ENCODE results near the gene KIF1B. TPM values are rescaled to one million over a fixed set of nuclear protein-coding genes. Genes with fewer than 3 reads are reported as not detected.

KIF1B gene
- total RNA-seq, 2 experiments from 2014 or later = 7.1 to 8.9 TPM

DNA sequence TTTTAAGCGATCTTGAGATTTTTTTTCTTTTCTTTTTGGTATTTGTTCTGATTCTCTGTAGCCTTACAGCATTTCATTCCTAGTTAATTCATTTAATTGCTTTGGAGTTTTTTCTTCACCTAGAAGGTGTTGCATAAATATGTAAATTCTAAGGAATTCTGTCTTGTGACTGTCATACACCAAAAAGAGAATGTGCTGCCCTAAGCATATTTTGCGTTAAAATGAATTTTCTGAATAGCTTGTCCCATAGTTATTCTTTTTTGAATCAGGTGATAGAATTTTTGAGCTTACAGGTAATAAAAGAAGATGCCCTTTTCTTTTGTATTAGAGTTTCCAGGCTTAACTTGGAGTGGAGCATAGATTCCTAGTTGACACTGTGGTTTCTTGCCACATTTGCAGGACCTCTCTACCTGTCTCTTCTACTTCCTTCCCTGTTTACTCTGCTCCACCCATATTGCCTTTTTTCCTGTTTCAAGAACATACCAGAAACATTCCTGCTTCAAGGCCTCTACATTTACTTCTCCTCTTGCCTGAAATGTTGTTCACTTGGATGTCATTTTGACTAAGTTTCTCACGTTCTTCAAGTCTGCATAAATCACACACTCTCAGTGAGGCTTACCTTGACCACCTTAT, 53.2 kb downstream of the KIF1B start:
- intact Hi-C loops (cut with micrococcal nuclease) = no loop called here
- TF ChIP-seq, protein P1, sequence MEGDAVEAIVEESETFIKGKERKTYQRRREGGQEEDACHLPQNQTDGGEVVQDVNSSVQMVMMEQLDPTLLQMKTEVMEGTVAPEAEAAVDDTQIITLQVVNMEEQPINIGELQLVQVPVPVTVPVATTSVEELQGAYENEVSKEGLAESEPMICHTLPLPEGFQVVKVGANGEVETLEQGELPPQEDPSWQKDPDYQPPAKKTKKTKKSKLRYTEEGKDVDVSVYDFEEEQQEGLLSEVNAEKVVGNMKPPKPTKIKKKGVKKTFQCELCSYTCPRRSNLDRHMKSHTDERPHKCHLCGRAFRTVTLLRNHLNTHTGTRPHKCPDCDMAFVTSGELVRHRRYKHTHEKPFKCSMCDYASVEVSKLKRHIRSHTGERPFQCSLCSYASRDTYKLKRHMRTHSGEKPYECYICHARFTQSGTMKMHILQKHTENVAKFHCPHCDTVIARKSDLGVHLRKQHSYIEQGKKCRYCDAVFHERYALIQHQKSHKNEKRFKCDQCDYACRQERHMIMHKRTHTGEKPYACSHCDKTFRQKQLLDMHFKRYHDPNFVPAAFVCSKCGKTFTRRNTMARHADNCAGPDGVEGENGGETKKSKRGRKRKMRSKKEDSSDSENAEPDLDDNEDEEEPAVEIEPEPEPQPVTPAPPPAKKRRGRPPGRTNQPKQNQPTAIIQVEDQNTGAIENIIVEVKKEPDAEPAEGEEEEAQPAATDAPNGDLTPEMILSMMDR (IDR thresholded peaks at IDR 0.05) = no peak
- H3K4me1 Mint-ChIP-seq (ENCODE audit: low read depth) = no peaks in the 10 kb centered on the region
- H3K36me3 Mint-ChIP-seq (ENCODE audit: low read depth) = peaks cover 9% of the 10 kb centered on the region
- ATAC-seq (no peak), DNase-seq (no peak)
- no peak overlapping the region for H3K4me3 Mint-ChIP-seq
- ChIA-PET POLR2A (interaction anchor here (1.2 kb wide), 1 partner anchor 78 kb away, joined by 6 read pairs; no protein-coding TSS in a partner anchor), CTCF (no interaction called here)
- H3K27ac Mint-ChIP-seq = no peak overlapping the region
- no peaks in the 10 kb centered on the region for H3K9me3 Mint-ChIP-seq
- no peaks in the 10 kb centered on the region for H3K27me3 Mint-ChIP-seq

GRCh38 chr1:10265027-10265426, 54.7 kb downstream of the KIF1B start:
- POLR2A ChIA-PET = no interaction called here

GRCh38 chr1:10265900-10266299, 55.5 kb downstream of the KIF1B start:
- intact Hi-C loops (cut with micrococcal nuclease) = no loop called here
- ATAC-seq = no peak
- TF ChIP-seq, protein P1 (IDR thresholded peaks at IDR 0.05) = no peak
- CTCF ChIA-PET = interaction anchor here (1.4 kb wide), 1 partner anchor 56 kb away, joined by 3 read pairs; no protein-coding TSS in a partner anchor
- DNase-seq = no peak
- POLR2A ChIA-PET = no interaction called here
- no peak overlapping the region for H3K4me3 Mint-ChIP-seq
- H3K27ac Mint-ChIP-seq = no peak overlapping the region
- H3K27me3 Mint-ChIP-seq = no peaks in the 10 kb centered on the region
- H3K4me1 Mint-ChIP-seq (ENCODE audit: low read depth) = no peaks in the 10 kb centered on the region
- peaks cover 7% of the 10 kb centered on the region for H3K36me3 Mint-ChIP-seq (ENCODE audit: low read depth)
- no peaks in the 10 kb centered on the region for H3K9me3 Mint-ChIP-seq

More at GRCh38 chr1:10265027-10265426, 54.7 kb downstream of the KIF1B start:
- Mint-ChIP-seq H3K4me3 (no peak overlapping the region), H3K27ac (no peak overlapping the region), H3K36me3 (ENCODE audit: low read depth) (peaks cover 7% of the 10 kb centered on the region), H3K9me3 (no peaks in the 10 kb centered on the region), H3K27me3 (no peaks in the 10 kb centered on the region), H3K4me1 (ENCODE audit: low read depth) (no peaks in the 10 kb centered on the region)
- no peak for DNase-seq
- no peak for ATAC-seq
- CTCF ChIA-PET = no interaction called here
- TF ChIP-seq, protein P1 (IDR thresholded peaks at IDR 0.05) = no peak
- intact Hi-C loops (cut with micrococcal nuclease) = no loop called here

GRCh38 chr1:10267319-10267718, 56.9 kb downstream of the KIF1B start:
- ChIA-PET CTCF (interaction anchor here (0.5 to 1.2 kb wide), 2 partner anchors 13 to 105 kb away, joined by 3 read pairs; no protein-coding TSS in a partner anchor), POLR2A (no interaction called here)
- no peaks in the 10 kb centered on the region for H3K9me3 Mint-ChIP-seq
- no peaks in the 10 kb centered on the region for H3K27me3 Mint-ChIP-seq
- H3K36me3 Mint-ChIP-seq (ENCODE audit: low read depth) = no peaks in the 10 kb centered on the region
- TF ChIP-seq, protein P1 (IDR thresholded peaks at IDR 0.05) = no peak
- DNase-seq (no peak), ATAC-seq (no peak)
- H3K27ac Mint-ChIP-seq = no peak overlapping the region
- H3K4me3 Mint-ChIP-seq = no peak overlapping the region
- intact Hi-C loops (cut with micrococcal nuclease) = no loop called here
- no peaks in the 10 kb centered on the region for H3K4me1 Mint-ChIP-seq (ENCODE audit: low read depth)

DNA sequence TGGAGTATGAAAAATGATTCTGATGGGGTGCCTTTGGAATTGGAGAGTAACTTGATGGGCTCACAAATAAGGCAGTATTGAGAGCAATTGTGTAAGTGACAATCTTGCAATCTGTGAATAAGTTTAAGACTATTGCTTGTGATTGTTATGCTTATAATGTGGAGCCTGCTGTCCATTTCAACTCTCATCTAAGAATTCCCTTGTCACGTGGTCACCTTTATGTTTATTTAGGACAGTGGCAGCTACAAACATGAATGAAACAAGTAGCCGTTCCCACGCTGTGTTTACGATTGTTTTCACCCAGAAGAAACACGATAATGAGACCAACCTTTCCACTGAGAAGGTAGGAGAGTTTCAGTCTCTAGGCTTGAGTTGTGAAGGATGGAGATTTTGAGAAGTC, 57.6 kb downstream of the KIF1B start:
- H3K4me3 Mint-ChIP-seq = no peak overlapping the region
- TF ChIP-seq, protein P1 (IDR thresholded peaks at IDR 0.05) = no peak
- no peak for ATAC-seq
- no peaks in the 10 kb centered on the region for H3K4me1 Mint-ChIP-seq (ENCODE audit: low read depth)
- no peaks in the 10 kb centered on the region for H3K27me3 Mint-ChIP-seq
- H3K9me3 Mint-ChIP-seq = no peaks in the 10 kb centered on the region
- intact Hi-C loops (cut with micrococcal nuclease) = no loop called here
- no peak overlapping the region for H3K27ac Mint-ChIP-seq
- peaks cover 1% of the 10 kb centered on the region for H3K36me3 Mint-ChIP-seq (ENCODE audit: low read depth)
- POLR2A ChIA-PET = no interaction called here
- CTCF ChIA-PET = interaction anchor here (0.5 to 1.2 kb wide), 2 partner anchors 13 to 105 kb away, joined by 3 read pairs; no protein-coding TSS in a partner anchor
- no peak for DNase-seq
